Measurements from ENCODE around the gene ATG13. TPM values are rescaled to one million over a fixed set of nuclear protein-coding genes. Genes with fewer than 3 reads are reported as not detected.

Gene ATG13
- total and polyA plus RNA-seq, 3 donors from 2014 or later: 176 to 224 (median 203) TPM

GRCh38 chr11:46694607-46695006 is 77.3 kb downstream of the ATG13 start:
- intact Hi-C loops (cut with DNase I; ENCODE audit: low total_unique reads): no loop called here
- 76 to 90% methylated on average over 4 to 7 of the region's 7 CpGs for WGBS, 2 donors
- peaks cover 39% of the 10 kb centered on the region for H3K4me1 ChIP-seq
- no peaks in the 10 kb centered on the region for H3K9me3 ChIP-seq
- H3K4me3 ChIP-seq: no peak overlapping the region
- TF ChIP-seq CTCF (IDR thresholded peaks at IDR 0.05) (no peak), POLR2A (IDR thresholded peaks at IDR 0.05) (no peak)
- H3K27ac ChIP-seq: no peak overlapping the region
- no peak for DNase-seq
- H3K36me3 ChIP-seq (ENCODE audit: low read depth, missing control alignments): no peaks in the 10 kb centered on the region
- no peaks in the 10 kb centered on the region for H3K27me3 ChIP-seq

- Histone ChIP-seq H3K9me3 (no peaks in the 10 kb centered on the region), H3K4me1 (peaks cover 41% of the 10 kb centered on the region), H3K27me3 (no peaks in the 10 kb centered on the region), H3K4me3 (no peak overlapping the region), H3K27ac (peak overlapping the region in 1 of 2 donors; percentile 50), H3K36me3 (ENCODE audit: low read depth, missing control alignments) (no peaks in the 10 kb centered on the region)
- no peak for DNase-seq
- TF ChIP-seq POLR2A (IDR thresholded peaks at IDR 0.05) (no peak), CTCF (IDR thresholded peaks at IDR 0.05) (no peak)
- intact Hi-C loops (cut with DNase I; ENCODE audit: low total_unique reads): no loop called here
- WGBS, 2 donors: 75 to 82% methylated on average over 5 to 12 of the region's 12 CpGs
These were observed 78.2 kb downstream of the ATG13 start for GRCh38 chr11:46695345-46696211.

- DNase-seq: peak; percentile 76
- TF ChIP-seq POLR2A (IDR thresholded peaks at IDR 0.05): no peak
- TF ChIP-seq CTCF (IDR thresholded peaks at IDR 0.05): no peak
- Histone ChIP-seq H3K9me3 (no peaks in the 10 kb centered on the region), H3K4me1 (peaks cover 41% of the 10 kb centered on the region), H3K4me3 (no peak overlapping the region), H3K36me3 (ENCODE audit: low read depth, missing control alignments) (no peaks in the 10 kb centered on the region), H3K27me3 (no peaks in the 10 kb centered on the region), H3K27ac (peak overlapping the region in 1 of 2 donors; percentile 50)
- intact Hi-C loops (cut with DNase I; ENCODE audit: low total_unique reads): no loop called here
- 43 to 61% methylated on average over 8 to 11 of the region's 11 CpGs for WGBS, 2 donors
These were observed 78.8 kb downstream of the ATG13 start for GRCh38 chr11:46696212-46696558.

- H3K4me1 ChIP-seq: peaks cover 50% of the 10 kb centered on the region
- H3K27ac ChIP-seq: no peak overlapping the region
- no peaks in the 10 kb centered on the region for H3K9me3 ChIP-seq
- H3K27me3 ChIP-seq: no peaks in the 10 kb centered on the region
- intact Hi-C loops (cut with DNase I; ENCODE audit: low total_unique reads): no loop called here
- DNase-seq: no peak
- WGBS, 2 donors: 55 to 59% methylated on average over 3 of the region's 3 CpGs
- H3K36me3 ChIP-seq (ENCODE audit: low read depth, missing control alignments): no peaks in the 10 kb centered on the region
- TF ChIP-seq CTCF (IDR thresholded peaks at IDR 0.05): no peak
- TF ChIP-seq POLR2A (IDR thresholded peaks at IDR 0.05): no peak
- H3K4me3 ChIP-seq: no peak overlapping the region
These were observed 80.0 kb downstream of the ATG13 start for GRCh38 chr11:46697303-46697702.

- 27 to 50% methylated on average over 2 of the region's 2 CpGs for WGBS, 2 donors
- intact Hi-C loops (cut with DNase I; ENCODE audit: low total_unique reads): no loop called here
- no peak overlapping the region for H3K4me3 ChIP-seq
- TF ChIP-seq POLR2A (IDR thresholded peaks at IDR 0.05): no peak
- TF ChIP-seq CTCF (IDR thresholded peaks at IDR 0.05): no peak
- no peaks in the 10 kb centered on the region for H3K27me3 ChIP-seq
- peaks cover 52% of the 10 kb centered on the region for H3K4me1 ChIP-seq
- no peaks in the 10 kb centered on the region for H3K36me3 ChIP-seq (ENCODE audit: low read depth, missing control alignments)
- H3K9me3 ChIP-seq: no peaks in the 10 kb centered on the region
- DNase-seq: no peak
- H3K27ac ChIP-seq: no peak overlapping the region
These were observed 80.4 kb downstream of the ATG13 start for GRCh38 chr11:46697723-46698122.
